PC-9 (cell line): ENCODE results near the gene USP24. TPM values are rescaled to one million over a fixed set of nuclear protein-coding genes. Genes with fewer than 3 reads are reported as not detected.

Source experiments
- BruUV-seq: library from RNA; stranded (reverse); fragments of 400-500 nt; replicated peaks from 2 replicates; lab custom pipeline; 2021; lab: Mats Ljungman, UMichigan
- CTCF ChIA-PET: fragments of 300-600 bp; sonication (Branson Sonifier 250); formaldehyde crosslinking; loops from one replicate; lab custom pipeline; 2022; ENCODE audit warnings: antibody characterized with exemption; lab: Charles Lee
- POLR2A ChIA-PET: fragments of 300-600 bp; sonication (Branson Sonifier 250); formaldehyde crosslinking; loops from one replicate; lab custom pipeline; 2022; ENCODE audit warnings: antibody characterized with exemption; ENCODE audit not compliant: unreplicated experiment; lab: Charles Lee
- DNase-seq, 2 experiments: peaks; one replicate each; pipeline versions ENCODE4 v3.0.0 to v3.0.0-alpha.2; 2015 to 2022; ENCODE audit warnings: mixed read lengths in 1 of 2
- H2AFZ ChIP-seq: fragments of 200-600 bp; sonication (generic); 2 replicates; pipeline ENCODE4 v1.8.1; 2017; ENCODE audit warnings: antibody characterized with exemption
- H3F3A ChIP-seq: fragments of 200-600 bp; sonication (generic); 2 replicates; pipeline ENCODE4 v1.8.1; 2017; ENCODE audit warnings: antibody characterized with exemption, mild to moderate bottlenecking, low read depth; ENCODE audit not compliant: insufficient read depth
- H3K27ac ChIP-seq: fragments of 200-600 bp; sonication (generic); 2 replicates; pipeline ENCODE4 v1.6.1; 2016; ENCODE audit warnings: mixed run types
- H3K27me3 ChIP-seq: fragments of 200-600 bp; sonication (generic); 2 replicates; pipeline ENCODE4 v1.6.1; 2016; ENCODE audit warnings: low read depth, mixed run types; ENCODE audit not compliant: insufficient read depth
- H3K36me3 ChIP-seq: fragments of 200-600 bp; sonication (generic); 2 replicates; pipeline ENCODE4 v1.6.1; 2016; ENCODE audit warnings: low read depth, mixed run types
- H3K4me1 ChIP-seq: fragments of 200-600 bp; sonication (generic); replicated peaks from 2 replicates; pipeline ENCODE4 v1.6.1; 2016; ENCODE audit warnings: mixed run types; ENCODE audit not compliant: insufficient read depth
- H3K4me2 ChIP-seq: fragments of 200-600 bp; sonication (generic); 2 replicates; pipeline ENCODE4 v1.6.1; 2017; ENCODE audit warnings: mixed run types
- H3K4me3 ChIP-seq: fragments of 200-600 bp; sonication (generic); 2 replicates; pipeline ENCODE4 v1.6.1; 2016; ENCODE audit warnings: mixed run types
- H3K79me2 ChIP-seq: fragments of 200-600 bp; sonication (generic); 2 replicates; pipeline ENCODE4 v1.6.1; 2017; ENCODE audit warnings: low read depth, mixed run types
- H3K9me2 ChIP-seq: fragments of 200-600 bp; sonication (generic); 2 replicates; pipeline ENCODE4 v1.8.1; 2017; ENCODE audit warnings: mild to moderate bottlenecking; ENCODE audit not compliant: insufficient read depth
- H3K9me3 ChIP-seq: fragments of 200-600 bp; sonication (generic); 2 replicates; pipeline ENCODE4 v1.8.1; 2016; ENCODE audit warnings: low read depth; ENCODE audit not compliant: insufficient read depth
- H4K20me1 ChIP-seq: fragments of 200-600 bp; sonication (generic); 2 replicates; pipeline ENCODE4 v1.8.1; 2017; ENCODE audit not compliant: insufficient read depth
- EZH2 ChIP-seq: fragments of 200-600 bp; sonication (generic); IDR thresholded peaks from 2 replicates; pipeline ENCODE4 v1.8.0; 2017; ENCODE audit warnings: antibody characterized with exemption, low read depth
- intact Hi-C: fragments of 100-400 bp; cut with micrococcal nuclease; formaldehyde crosslinking; loops from one replicate; pipeline ENCODE4 v1.10.0; 2022; ENCODE audit not compliant: unreplicated experiment
- total RNA-seq: library from RNA; stranded (reverse); gene quantifications from 2 replicates; pipeline ENCODE4 v1.2.3, GENCODE V29; 2021
- TF ChIP-seq, protein P1 (sequence below): fragments of 200-600 bp; sonication (generic); conservative IDR thresholded peaks from 2 replicates; pipeline ENCODE4 v1.6.1; 2017; ENCODE audit warnings: mixed run types, antibody characterized with exemption, mild to moderate bottlenecking, moderate library complexity

The USP24 gene
- total RNA-seq, 1 experiment from 2014 or later: 61.0 TPM

- ChIA-PET POLR2A (no interaction called here), CTCF (interaction anchor here (0.7 kb wide), 1 partner anchor 13 kb away, joined by 6 read pairs; no protein-coding TSS in a partner anchor)
Observed at GRCh38 chr1:55057956-55058298, 157.2 kb downstream of the USP24 start.

GRCh38 chr1:55057270-55057955 lies 157.8 kb downstream of the USP24 start:
- TF ChIP-seq, protein P1, sequence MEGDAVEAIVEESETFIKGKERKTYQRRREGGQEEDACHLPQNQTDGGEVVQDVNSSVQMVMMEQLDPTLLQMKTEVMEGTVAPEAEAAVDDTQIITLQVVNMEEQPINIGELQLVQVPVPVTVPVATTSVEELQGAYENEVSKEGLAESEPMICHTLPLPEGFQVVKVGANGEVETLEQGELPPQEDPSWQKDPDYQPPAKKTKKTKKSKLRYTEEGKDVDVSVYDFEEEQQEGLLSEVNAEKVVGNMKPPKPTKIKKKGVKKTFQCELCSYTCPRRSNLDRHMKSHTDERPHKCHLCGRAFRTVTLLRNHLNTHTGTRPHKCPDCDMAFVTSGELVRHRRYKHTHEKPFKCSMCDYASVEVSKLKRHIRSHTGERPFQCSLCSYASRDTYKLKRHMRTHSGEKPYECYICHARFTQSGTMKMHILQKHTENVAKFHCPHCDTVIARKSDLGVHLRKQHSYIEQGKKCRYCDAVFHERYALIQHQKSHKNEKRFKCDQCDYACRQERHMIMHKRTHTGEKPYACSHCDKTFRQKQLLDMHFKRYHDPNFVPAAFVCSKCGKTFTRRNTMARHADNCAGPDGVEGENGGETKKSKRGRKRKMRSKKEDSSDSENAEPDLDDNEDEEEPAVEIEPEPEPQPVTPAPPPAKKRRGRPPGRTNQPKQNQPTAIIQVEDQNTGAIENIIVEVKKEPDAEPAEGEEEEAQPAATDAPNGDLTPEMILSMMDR: no peak
- no peak for TF ChIP-seq EZH2
- no peaks in the 10 kb centered on the region for H4K20me1 ChIP-seq
- H3F3A ChIP-seq: no peaks in the 10 kb centered on the region
- no peaks in the 10 kb centered on the region for H3K27me3 ChIP-seq
- POLR2A ChIA-PET: no interaction called here
- intact Hi-C loops: no loop called here
- H3K4me2 ChIP-seq: no peak overlapping the region
- H3K79me2 ChIP-seq: no peaks in the 10 kb centered on the region
- no peak overlapping the region for H3K4me3 ChIP-seq
- no peak for DNase-seq
- no peaks in the 10 kb centered on the region for H3K4me1 ChIP-seq
- no peaks in the 10 kb centered on the region for H3K36me3 ChIP-seq
- no peaks in the 10 kb centered on the region for H3K9me3 ChIP-seq
- H2AFZ ChIP-seq: no peak overlapping the region
- H3K9me2 ChIP-seq: no peaks in the 10 kb centered on the region
- CTCF ChIA-PET: no interaction called here
- BruUV-seq: no TSS peak
- H3K27ac ChIP-seq: no peak overlapping the region

More at GRCh38 chr1:55057956-55058298, 157.2 kb downstream of the USP24 start:
- Histone ChIP-seq H4K20me1 (no peaks in the 10 kb centered on the region), H3K36me3 (no peaks in the 10 kb centered on the region), H3K79me2 (no peaks in the 10 kb centered on the region), H3K9me2 (no peaks in the 10 kb centered on the region), H3K4me3 (no peak overlapping the region), H3K9me3 (no peaks in the 10 kb centered on the region), H3K27ac (no peak overlapping the region), H2AFZ (no peak overlapping the region), H3K27me3 (no peaks in the 10 kb centered on the region), H3K4me1 (no peaks in the 10 kb centered on the region), H3K4me2 (no peak overlapping the region), H3F3A (no peaks in the 10 kb centered on the region)
- DNase-seq: no peak
- BruUV-seq: no TSS peak
- intact Hi-C loops: no loop called here
- TF ChIP-seq, protein P1: no peak
- no peak for TF ChIP-seq EZH2

DNA sequence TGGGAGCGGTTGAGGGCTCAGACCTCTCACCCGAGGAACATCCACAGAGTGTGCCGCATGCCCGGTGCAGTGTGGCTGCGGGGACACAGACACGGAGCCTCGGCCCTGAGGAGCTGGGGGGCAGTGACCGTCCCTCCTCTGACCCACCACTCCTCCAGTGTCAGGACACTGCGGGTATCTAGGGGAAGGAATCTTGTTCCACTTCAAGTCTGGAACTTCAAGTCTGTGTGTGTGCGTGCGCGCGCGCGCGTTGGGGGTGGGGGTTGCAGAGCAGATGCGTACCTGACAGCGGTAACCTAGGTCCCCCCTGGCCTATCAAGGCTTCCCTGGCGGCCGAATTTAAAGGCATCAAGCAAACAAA lies 158.6 kb downstream of the USP24 start:
- Histone ChIP-seq H3K27me3 (no peaks in the 10 kb centered on the region), H2AFZ (no peak overlapping the region), H3K36me3 (no peaks in the 10 kb centered on the region), H3K79me2 (no peaks in the 10 kb centered on the region), H4K20me1 (no peaks in the 10 kb centered on the region), H3K4me1 (no peaks in the 10 kb centered on the region), H3F3A (no peaks in the 10 kb centered on the region), H3K9me2 (no peaks in the 10 kb centered on the region), H3K4me3 (no peak overlapping the region), H3K27ac (no peak overlapping the region), H3K4me2 (no peak overlapping the region), H3K9me3 (no peaks in the 10 kb centered on the region)
- DNase-seq: no peak
- BruUV-seq: no TSS peak
- intact Hi-C loops: no loop called here
- CTCF ChIA-PET: no interaction called here
- POLR2A ChIA-PET: no interaction called here
- TF ChIP-seq, protein P1: no peak
- TF ChIP-seq EZH2: no peak
